Activated T-helper 2 cell treated with anti-CD3 and anti-CD28 coated beads, Interferon-gamma antibody, Interleukin-2, Interleukin-4, amounts not matched to agents 10 μg/mL and 5 μg/mL and 100 μg/mL, durations not matched to agents 14 hours and 24 hours and 36 hours (primary cell): Measurements from ENCODE around the gene GTF3C6. TPM values are rescaled to one million over a fixed set of nuclear protein-coding genes. Genes with fewer than 3 reads are reported as not detected.
A peak's percentile ranks its signal among the peaks of the same experiment; 100 is the strongest.

Source experiments
- DNase-seq: peaks from one replicate; pipeline ENCODE4 v3.0.0; 2021; ENCODE audit warnings: low spot score
- H3K27ac Mint-ChIP-seq: one replicate; pipeline ENCODE4 v1.8.0; 2021; ENCODE audit warnings: mixed read lengths
- H3K27me3 Mint-ChIP-seq: one replicate; pipeline ENCODE4 v1.8.0; 2021; ENCODE audit warnings: low read depth, mixed read lengths
- H3K36me3 Mint-ChIP-seq: one replicate; pipeline ENCODE4 v1.8.0; 2021; ENCODE audit warnings: low read depth, mixed read lengths
- H3K4me1 Mint-ChIP-seq: one replicate; pipeline ENCODE4 v1.8.0; 2021; ENCODE audit warnings: low read depth, mixed read lengths
- H3K4me3 Mint-ChIP-seq: one replicate; pipeline ENCODE4 v1.8.0; 2021; ENCODE audit warnings: low read depth, mild to moderate bottlenecking, moderate library complexity, mixed read lengths
- H3K9me3 Mint-ChIP-seq: one replicate; pipeline ENCODE4 v1.8.0; 2021; ENCODE audit warnings: mixed read lengths
- intact Hi-C: fragments of 100-400 bp; cut with micrococcal nuclease; formaldehyde crosslinking; loops from one replicate; pipeline ENCODE4 v1.15.1; 2023
- total RNA-seq: library from RNA; stranded (reverse); gene quantifications from 2 replicates; pipeline ENCODE4 v1.2.3, GENCODE V29; 2022

GTF3C6 gene
- 141 and 146 TPM in 2 replicates for total RNA-seq

DNA sequence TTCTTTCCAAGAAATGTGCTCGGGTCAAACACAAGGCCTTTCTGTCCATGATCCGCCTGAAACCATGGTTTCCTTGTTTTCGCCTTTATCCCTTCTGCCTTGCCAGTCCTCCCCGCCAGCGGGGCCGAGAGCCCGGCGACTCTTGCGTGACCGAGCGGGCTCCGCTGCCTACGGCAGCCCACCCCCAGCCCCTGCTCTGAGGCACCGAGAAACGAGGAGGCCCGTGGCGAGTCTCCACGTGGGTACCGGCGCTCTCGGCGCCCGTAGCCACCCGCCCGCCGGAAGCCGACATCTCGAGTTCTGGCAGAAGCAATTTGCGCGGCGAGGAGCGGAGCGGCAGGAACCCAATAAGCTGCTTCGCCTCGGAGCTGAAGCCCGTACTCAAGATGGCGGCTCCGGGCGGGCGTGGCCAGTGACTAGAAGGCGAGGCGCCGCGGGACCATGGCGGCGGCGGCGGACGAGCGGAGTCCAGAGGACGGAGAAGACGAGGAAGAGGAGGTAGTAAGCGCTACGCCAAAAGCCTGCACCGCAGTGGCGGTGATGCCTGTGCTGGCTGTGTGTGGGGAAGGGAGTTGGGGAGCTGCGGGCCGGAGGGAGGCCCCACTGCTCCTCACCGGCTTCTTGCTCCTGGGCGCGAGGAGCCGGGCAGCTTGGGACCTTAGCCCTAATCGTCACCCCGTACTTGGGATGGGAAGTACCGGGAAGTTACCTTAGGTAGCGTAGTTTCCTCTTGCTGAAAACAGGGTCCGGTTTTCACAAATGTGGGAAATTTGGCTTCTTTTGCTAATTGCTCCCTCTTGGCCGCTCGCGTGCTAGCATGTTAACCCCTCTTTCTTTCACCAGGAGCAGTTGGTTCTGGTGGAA is at the start of gene GTF3C6:
TSS of gene GTF3C6 (plus strand) at position 378 of the 864 bp plus-strand sequence. CDS start at position 442, 64 bp downstream.
- Mint-ChIP-seq H3K9me3 (no peaks in the 10 kb centered on the region), H3K36me3 (peaks cover 39% of the 10 kb centered on the region), H3K4me1 (peaks cover 13% of the 10 kb centered on the region), H3K27me3 (no peaks in the 10 kb centered on the region), H3K27ac (peak within 1 kb of the TSS; percentile 99), H3K4me3 (peak within 1 kb of the TSS; percentile 99)
- intact Hi-C loops, result loop anchor here (1.0 kb wide), 3 partner anchors 13 to 144 kb away; no protein-coding TSS in a partner anchor
- DNase-seq, result peak; percentile 93

GRCh38 chr6:110930781-110931180 is 27.7 kb upstream of the GTF3C6 start:
- no peak for DNase-seq
- no peak overlapping the region for H3K4me3 Mint-ChIP-seq
- no peaks in the 10 kb centered on the region for H3K9me3 Mint-ChIP-seq
- H3K27ac Mint-ChIP-seq, result no peak overlapping the region
- H3K36me3 Mint-ChIP-seq, result no peaks in the 10 kb centered on the region
- peaks cover 9% of the 10 kb centered on the region for H3K27me3 Mint-ChIP-seq
- H3K4me1 Mint-ChIP-seq, result peaks cover 9% of the 10 kb centered on the region
- intact Hi-C loops, result no loop called here

DNA sequence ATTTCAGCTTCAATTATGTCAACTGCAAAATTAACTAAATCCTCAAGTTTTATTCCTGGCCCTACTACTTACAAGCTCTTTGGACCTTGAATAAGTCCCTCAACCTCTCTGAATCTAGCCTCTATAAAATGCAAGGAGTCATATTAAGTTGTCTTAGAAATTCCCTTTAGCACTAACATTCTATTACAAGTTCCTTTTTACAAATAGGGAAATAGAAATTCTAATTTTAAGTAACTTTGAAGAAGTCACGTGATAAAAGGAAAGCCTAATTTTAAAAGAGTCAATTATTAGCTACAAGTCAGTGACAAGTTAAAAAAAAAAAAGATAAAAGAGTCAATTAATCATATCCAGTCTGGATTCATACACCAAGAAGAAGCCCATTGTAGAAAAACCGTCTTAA is 24.6 kb upstream of the GTF3C6 start:
- peaks cover 9% of the 10 kb centered on the region for H3K4me1 Mint-ChIP-seq
- no peaks in the 10 kb centered on the region for H3K27me3 Mint-ChIP-seq
- H3K27ac Mint-ChIP-seq, result no peak overlapping the region
- no peaks in the 10 kb centered on the region for H3K36me3 Mint-ChIP-seq
- H3K9me3 Mint-ChIP-seq, result no peaks in the 10 kb centered on the region
- H3K4me3 Mint-ChIP-seq, result no peak overlapping the region
- intact Hi-C loops, result no loop called here
- DNase-seq, result no peak

DNA sequence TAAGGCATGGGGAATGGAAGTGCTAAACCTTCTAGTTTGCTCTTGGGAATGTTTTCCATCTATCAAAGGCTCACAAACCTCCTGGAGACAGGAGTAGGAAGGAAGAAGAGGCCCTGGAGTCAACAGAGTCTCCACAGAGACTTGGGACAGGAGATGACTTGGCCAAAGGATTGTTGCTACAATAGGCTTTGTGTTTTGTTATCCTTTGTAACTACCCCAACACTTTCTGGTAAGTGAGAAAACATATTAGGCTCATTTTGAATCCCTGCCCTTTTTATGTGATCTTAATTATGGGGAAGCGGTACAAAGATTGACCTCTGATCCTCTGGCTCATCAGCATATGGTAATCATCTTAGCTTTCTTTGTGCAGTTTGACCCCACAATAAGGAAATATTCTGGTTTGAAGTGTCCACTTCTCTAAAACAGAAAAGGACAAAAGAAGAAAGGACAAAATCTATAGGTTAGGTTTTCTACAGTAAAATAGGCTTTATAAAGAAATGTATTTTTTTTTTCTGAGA is 24.1 kb upstream of the GTF3C6 start:
- H3K27me3 Mint-ChIP-seq, result no peaks in the 10 kb centered on the region
- DNase-seq, result no peak
- intact Hi-C loops, result no loop called here
- peaks cover 3% of the 10 kb centered on the region for H3K9me3 Mint-ChIP-seq
- H3K4me3 Mint-ChIP-seq, result no peak overlapping the region
- H3K36me3 Mint-ChIP-seq, result peaks cover 3% of the 10 kb centered on the region
- H3K27ac Mint-ChIP-seq, result no peak overlapping the region
- peaks cover 14% of the 10 kb centered on the region for H3K4me1 Mint-ChIP-seq

GRCh38 chr6:110935171-110935570 is 23.3 kb upstream of the GTF3C6 start:
- DNase-seq, result no peak
- Mint-ChIP-seq H3K27me3 (no peaks in the 10 kb centered on the region), H3K4me3 (no peak overlapping the region), H3K4me1 (peaks cover 13% of the 10 kb centered on the region), H3K27ac (no peak overlapping the region), H3K36me3 (peaks cover 3% of the 10 kb centered on the region), H3K9me3 (peaks cover 4% of the 10 kb centered on the region)
- intact Hi-C loops, result no loop called here

DNA sequence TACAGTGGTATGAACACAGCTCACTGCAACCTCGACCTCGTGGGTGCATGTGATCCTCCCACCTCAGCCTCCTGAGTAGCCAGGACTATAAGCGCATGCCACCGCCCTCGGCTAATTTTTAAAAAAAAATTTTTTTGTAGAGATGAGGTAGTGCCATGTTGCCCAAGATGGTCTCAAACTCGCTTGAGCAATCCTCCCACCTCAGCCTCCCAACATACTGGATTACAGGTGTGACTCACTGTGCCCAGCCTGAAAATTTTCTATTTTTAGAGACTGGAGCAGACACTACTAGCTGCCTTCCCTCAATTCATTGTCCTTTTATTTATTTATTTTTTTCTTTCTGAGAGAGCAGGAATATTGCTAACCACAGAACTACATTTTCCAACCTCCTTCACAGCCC is 20.3 kb upstream of the GTF3C6 start:
- no peak overlapping the region for H3K4me3 Mint-ChIP-seq
- H3K36me3 Mint-ChIP-seq, result peaks cover 3% of the 10 kb centered on the region
- no peak overlapping the region for H3K27ac Mint-ChIP-seq
- H3K4me1 Mint-ChIP-seq, result peaks cover 7% of the 10 kb centered on the region
- no peak for DNase-seq
- peaks cover 4% of the 10 kb centered on the region for H3K9me3 Mint-ChIP-seq
- no peaks in the 10 kb centered on the region for H3K27me3 Mint-ChIP-seq
- intact Hi-C loops, result no loop called here

DNA sequence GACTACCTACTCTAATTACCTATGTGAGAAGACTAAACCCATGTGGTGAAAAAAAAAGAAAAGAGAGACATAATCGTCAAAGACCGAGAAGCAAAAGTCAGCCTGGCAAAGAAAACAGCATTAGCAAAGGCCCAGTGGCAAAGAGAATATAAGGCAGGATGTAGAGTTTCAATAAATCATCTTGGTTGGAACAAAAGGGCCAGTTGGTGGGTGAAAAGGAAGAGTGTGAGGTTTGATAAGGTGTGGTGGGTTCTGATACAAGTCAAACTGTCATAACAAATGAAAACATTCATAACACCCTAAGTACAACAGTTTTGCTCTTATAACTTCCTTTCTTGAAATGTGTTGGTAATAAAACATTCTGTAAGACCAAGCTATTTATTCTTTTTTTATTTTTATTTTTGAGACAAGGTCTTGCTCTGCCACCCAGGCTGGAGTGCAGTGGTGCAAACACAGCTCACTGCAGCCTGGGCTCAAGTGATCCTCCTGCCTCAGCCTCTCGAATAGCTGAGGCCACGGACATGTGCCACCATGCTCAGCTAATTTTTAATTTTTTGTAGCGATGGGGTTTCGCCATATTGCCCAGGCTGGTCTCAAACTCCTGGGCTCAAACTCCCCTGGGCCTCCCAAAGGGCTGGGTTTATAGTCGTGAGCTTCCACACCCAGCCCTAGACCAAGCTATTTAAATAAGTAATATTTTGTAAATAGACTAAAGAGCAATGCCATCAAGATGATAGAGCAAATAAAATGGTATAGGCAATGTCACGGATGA is 18.9 kb upstream of the GTF3C6 start:
- Mint-ChIP-seq H3K4me3 (no peak overlapping the region), H3K36me3 (peaks cover 3% of the 10 kb centered on the region), H3K27ac (peak overlapping the region; percentile 52), H3K4me1 (peaks cover 11% of the 10 kb centered on the region), H3K27me3 (no peaks in the 10 kb centered on the region), H3K9me3 (peaks cover 4% of the 10 kb centered on the region)
- DNase-seq, result no peak
- intact Hi-C loops, result no loop called here

GRCh38 chr6:110944681-110945151 is 13.8 kb upstream of the GTF3C6 start:
- Mint-ChIP-seq H3K9me3 (no peaks in the 10 kb centered on the region), H3K36me3 (no peaks in the 10 kb centered on the region), H3K27me3 (no peaks in the 10 kb centered on the region), H3K4me1 (peaks cover 11% of the 10 kb centered on the region), H3K27ac (peak overlapping the region; percentile 83), H3K4me3 (peak overlapping the region; percentile 10)
- intact Hi-C loops, result loop anchor here (1.0 to 2.0 kb wide), 5 partner anchors 14 to 408 kb away; partner anchors contain the start of genes AMD1, CDK19 and GTF3C6
- peak; percentile 44 for DNase-seq

DNA sequence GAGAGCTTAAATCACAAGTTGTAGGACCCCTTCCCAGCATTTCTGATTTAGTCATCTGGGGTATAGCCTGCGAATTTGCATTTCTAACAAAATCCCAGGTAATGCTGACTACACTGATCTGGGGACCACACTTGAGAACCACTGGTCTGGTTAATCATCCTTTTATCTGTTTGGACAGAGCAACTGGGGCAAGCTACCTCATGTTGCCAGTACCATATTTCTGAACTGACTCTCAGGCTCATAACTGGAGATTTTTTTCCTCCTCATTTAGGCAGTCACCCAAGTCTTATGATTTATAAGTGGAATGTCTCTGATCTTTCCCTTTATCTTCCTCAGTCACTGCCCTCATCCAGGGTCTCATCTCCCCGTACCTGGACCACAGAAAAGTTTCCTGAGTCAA is 12.0 kb upstream of the GTF3C6 start:
- H3K4me1 Mint-ChIP-seq, result peaks cover 17% of the 10 kb centered on the region
- H3K9me3 Mint-ChIP-seq, result no peaks in the 10 kb centered on the region
- intact Hi-C loops, result no loop called here
- H3K27me3 Mint-ChIP-seq, result no peaks in the 10 kb centered on the region
- no peak for DNase-seq
- H3K36me3 Mint-ChIP-seq, result no peaks in the 10 kb centered on the region
- no peak overlapping the region for H3K4me3 Mint-ChIP-seq
- peak overlapping the region; percentile 51 for H3K27ac Mint-ChIP-seq

- Mint-ChIP-seq H3K36me3 (no peaks in the 10 kb centered on the region), H3K4me3 (no peak overlapping the region), H3K27me3 (peaks cover 2% of the 10 kb centered on the region), H3K4me1 (peaks cover 12% of the 10 kb centered on the region), H3K27ac (no peak overlapping the region), H3K9me3 (no peaks in the 10 kb centered on the region)
- intact Hi-C loops, result loop anchor here (1.0 kb wide), 2 partner anchors 267 to 421 kb away; no protein-coding TSS in a partner anchor
- no peak for DNase-seq
Measured at GRCh38 chr6:110949679-110950285, 8.7 kb upstream of the GTF3C6 start.

DNA sequence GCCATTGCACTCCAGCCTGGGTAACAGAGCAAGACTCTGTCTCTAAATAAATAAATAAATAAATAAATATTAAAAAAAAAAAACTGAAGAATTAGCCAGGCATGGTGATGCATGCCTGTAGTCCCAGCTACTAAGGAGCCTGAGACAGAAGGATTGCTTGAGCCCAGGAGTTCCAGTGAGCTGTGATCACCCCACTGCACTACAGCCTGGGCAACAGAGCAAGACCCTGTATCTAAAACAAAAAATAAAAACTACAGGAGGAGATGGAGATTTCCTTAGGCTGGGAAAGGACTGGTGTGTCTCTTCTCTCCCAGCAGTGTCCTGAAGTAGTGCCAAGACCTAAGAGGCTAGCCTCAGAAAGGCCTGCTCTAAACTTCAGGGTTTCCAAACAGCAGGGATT is 8.1 kb upstream of the GTF3C6 start:
- Mint-ChIP-seq H3K27me3 (peaks cover 2% of the 10 kb centered on the region), H3K36me3 (no peaks in the 10 kb centered on the region), H3K27ac (no peak overlapping the region), H3K4me3 (no peak overlapping the region), H3K9me3 (no peaks in the 10 kb centered on the region), H3K4me1 (peaks cover 10% of the 10 kb centered on the region)
- intact Hi-C loops, result no loop called here
- DNase-seq, result no peak

GRCh38 chr6:110951008-110951407 is 7.5 kb upstream of the GTF3C6 start:
- Mint-ChIP-seq H3K27me3 (peaks cover 2% of the 10 kb centered on the region), H3K4me1 (peaks cover 10% of the 10 kb centered on the region), H3K4me3 (no peak overlapping the region), H3K27ac (no peak overlapping the region), H3K9me3 (no peaks in the 10 kb centered on the region), H3K36me3 (no peaks in the 10 kb centered on the region)
- intact Hi-C loops, result no loop called here
- DNase-seq, result no peak
